K562 (cell line): ENCODE results near the gene SEC63. TPM values are rescaled to one million over a fixed set of nuclear protein-coding genes. Genes with fewer than 3 reads are reported as not detected.
A peak's percentile ranks its signal among the peaks of the same experiment; 100 is the strongest.
"Not testable (repeated sequence)": the region's sequence is repeated elsewhere in the genome, so short reads cannot be mapped to it uniquely, and the experiment has no call there.

Experiments
- ATAC-seq: fragments of 200-7000 bp; cut with Tn5 transposase; 3 replicates; pipeline ENCODE4 v1.9.1; 2020; ENCODE audit warnings: moderate library complexity
- BruUV-seq: library from RNA; stranded (reverse); fragments of 400-500 nt; replicated peaks from 2 replicates; lab custom pipeline; 2021; lab: Mats Ljungman, UMichigan
- CTCF ChIA-PET: fragments of 300-600 bp; formaldehyde crosslinking; extraction: SDS; loops from one replicate; lab custom pipeline; 2021; ENCODE audit warnings: low intra/inter-chr PET ratio; lab: Yijun Ruan, JAX
- POLR2A ChIA-PET: fragments of 300-600, 350-650 bp; sonication (Branson Sonifier 250); formaldehyde crosslinking; extraction: SDS; loops from one replicate; lab custom pipeline; 2021; ENCODE audit warnings: antibody characterized with exemption, inconsistent platforms; lab: Yijun Ruan, JAX
- DNase-seq, 4 experiments: peaks; one replicate each; pipeline versions ENCODE4 v3.0.0 to v3.0.0-alpha.2; 2011 to 2018; ENCODE audit warnings: low spot score in 3 of 4, mixed read lengths in 3 of 4; ENCODE audit errors: extremely low read depth in 1 of 4
- FAIRE-seq: peaks from 2 replicates; lab custom pipeline; 2011; peaks lifted over from hg19 to GRCh38; lab: Jason Lieb, UNC
- H2AFZ ChIP-seq: 2 replicates; pipeline ENCODE4 v1.6.0; 2011; ENCODE audit warnings: low read depth, low read length, control low read depth, inconsistent platforms
- H3K27ac ChIP-seq: fragments of 200-600 bp; 3 replicates; pipeline ENCODE4 v1.8.0; 2011; ENCODE audit warnings: low read depth, mild to moderate bottlenecking, control low read depth, inconsistent platforms, low read length, moderate library complexity, mixed read lengths; ENCODE audit errors: extremely low read depth
- H3K27me3 ChIP-seq, 2 experiments: fragments of 300-600 bp in 1 of 2; 2 replicates in 1 of 2; 3 replicates in 1 of 2; pipeline versions ENCODE4 v1.6.0 to v1.8.0; 2011; ENCODE audit warnings: inconsistent platforms in 2 of 2, low read length in 2 of 2, mild to moderate bottlenecking in 1 of 2, mixed read lengths in 1 of 2, moderate library complexity in 1 of 2; ENCODE audit not compliant: control insufficient read depth in 2 of 2, insufficient read depth in 2 of 2
- H3K36me3 ChIP-seq: fragments of 300-600 bp; 3 replicates; pipeline ENCODE4 v1.8.0; 2011; ENCODE audit warnings: mild to moderate bottlenecking, low read length, inconsistent platforms; ENCODE audit not compliant: control insufficient read depth, insufficient read depth
- H3K4me1 ChIP-seq, 2 experiments: fragments of 200-600 bp in 1 of 2; replicated peaks in 1 of 2; 2 replicates in 1 of 2; 3 replicates in 1 of 2; pipeline versions ENCODE4 v1.5.1 to v1.8.0; 2011; ENCODE audit warnings: inconsistent platforms in 2 of 2, low read length in 2 of 2, mild to moderate bottlenecking in 1 of 2, mixed read lengths in 1 of 2, moderate library complexity in 1 of 2; ENCODE audit not compliant: control insufficient read depth in 2 of 2, insufficient read depth in 2 of 2
- H3K4me2 ChIP-seq: 2 replicates; pipeline ENCODE4 v1.6.1; 2011; ENCODE audit warnings: low read length, control low read depth, inconsistent platforms, mixed read lengths; ENCODE audit not compliant: insufficient read depth
- H3K4me3 ChIP-seq: fragments of 200-600 bp; sonication (generic), shearing (Covaris generic); 2 replicates; pipeline ENCODE4 v1.5.1; 2016; ENCODE audit warnings: control low read depth, inconsistent platforms
- H3K79me2 ChIP-seq: fragments of 200-600 bp; 3 replicates; pipeline ENCODE4 v1.8.0; 2011; ENCODE audit warnings: low read length, inconsistent platforms; ENCODE audit not compliant: control insufficient read depth, insufficient read depth
- H3K9ac ChIP-seq, 2 experiments: 2 replicates each; pipeline versions ENCODE4 v1.6.0 to v1.6.1; 2011; ENCODE audit warnings: low read depth in 2 of 2, low read length in 2 of 2, control low read depth in 1 of 2, inconsistent platforms in 1 of 2, mild to moderate bottlenecking in 1 of 2, mixed read lengths in 1 of 2; ENCODE audit not compliant: insufficient read depth in 1 of 2
- H3K9me1 ChIP-seq: one replicate; pipeline ENCODE4 v1.6.0; 2011; ENCODE audit warnings: inconsistent platforms, mild to moderate bottlenecking, low read length, moderate library complexity; ENCODE audit not compliant: control insufficient read depth, insufficient read depth
- H3K9me3 ChIP-seq: replicated peaks from 2 replicates; pipeline ENCODE4 v1.5.1; 2011; ENCODE audit warnings: low read depth, low read length, inconsistent platforms; ENCODE audit not compliant: control insufficient read depth, insufficient read depth
- H4K20me1 ChIP-seq: replicated peaks from 2 replicates; pipeline ENCODE4 v1.6.1; 2011; ENCODE audit warnings: low read length, inconsistent platforms, mixed read lengths; ENCODE audit not compliant: control insufficient read depth, insufficient read depth
- E2F6 ChIP-seq, 2 experiments: IDR thresholded peaks; 2 replicates each; pipeline ENCODE4 v1.6.1; 2011; ENCODE audit warnings: borderline replicate concordance in 1 of 2, control low read depth in 1 of 2, low read depth in 1 of 2, low read length in 1 of 2, mild to moderate bottlenecking in 1 of 2, mixed read lengths in 1 of 2, moderate library complexity in 1 of 2; ENCODE audit not compliant: insufficient read depth in 1 of 2, insufficient read length in 1 of 2, poor library complexity in 1 of 2, severe bottlenecking in 1 of 2; ENCODE audit errors: extremely low read depth in 1 of 2
- SAFB ChIP-seq: fragments of 200-400 bp; formaldehyde crosslinking; IDR thresholded peaks from 2 replicates; pipeline ENCODE4 v1.6.1; 2017; ENCODE audit warnings: low read depth, low read length, borderline replicate concordance
- ZMIZ1 ChIP-seq, 2 experiments: fragments of 150-350 bp in 1 of 2; IDR thresholded peaks; 2 replicates each; pipeline ENCODE4 v1.6.1; 2012 to 2016; ENCODE audit warnings: low read depth in 2 of 2, low read length in 2 of 2, mild to moderate bottlenecking in 1 of 2, moderate library complexity in 1 of 2
- ZNF395 ChIP-seq: fragments of 200-800 bp; sonication (Bioruptor generic); IDR thresholded peaks from 2 replicates; pipeline ENCODE4 v1.6.1; 2017; ENCODE audit warnings: missing genetic modification characterization, missing compliant biosample characterization
- WGBS: fragments of 100-300 bp; shearing (Covaris generic); methylation state at CpG from one replicate; pipeline ENCODE4 v1.1.6; 2016; ENCODE audit warnings: low coverage, mixed read lengths; ENCODE audit not compliant: insufficient coverage; ENCODE audit errors: missing lambda C conversion rate; 5-methylcytosine and 5-hydroxymethylcytosine counted together
- in situ Hi-C: fragments of 300-500 bp; cut with MboI; formaldehyde crosslinking; loops from 4 replicates; pipeline ENCODE4 v1.15.0; 2018; ENCODE audit warnings: inconsistent platforms, mixed read lengths
- intact Hi-C: fragments of 100-400 bp; cut with micrococcal nuclease; formaldehyde crosslinking; loops from 2 replicates; pipeline ENCODE4 v1.14.2; 2022
- polyA plus RNA-seq, 8 experiments: library from polyadenylated mRNA; depleted of rRNA in 4 of 8; stranded (reverse) in 5 of 8; unstranded in 3 of 8; fragments of >200 nt; fragmentation: Nextera tagmentation in 2 of 8; fragmentation: Illumina TruSeq in 1 of 8; extraction: Ambion mirVana in 2 of 8; extraction: Trizol in 1 of 8; gene quantifications; 2 replicates each; pipeline versions ENCODE4 v1.2.1 to v1.2.3, GENCODE V29; 2011 to 2014; ENCODE audit warnings: inconsistent platforms in 1 of 8, missing spikeins in 1 of 8
- total RNA-seq, 7 experiments: library from RNA; depleted of rRNA in 6 of 7; stranded (reverse); fragments of >200 nt in 6 of 7; fragmentation: Illumina TruSeq in 2 of 7; extraction: Trizol in 2 of 7; gene quantifications; 2 replicates each; pipeline versions ENCODE4 v1.2.1 to v1.2.3, GENCODE V29; 2011 to 2021; ENCODE audit warnings: low replicate concordance in 1 of 7

The SEC63 gene
- total and polyA plus RNA-seq, 9 of the 15 experiments (the other 6 are each of a cell fraction or from before 2014, with no cell fraction given): 13.8 to 74.6 (median 28.4) TPM

- Histone ChIP-seq H3K27ac (no peak overlapping the region), H4K20me1 (no peaks in the 10 kb centered on the region), H3K9ac (no peak overlapping the region), H3K9me1 (no peaks in the 10 kb centered on the region), H3K4me2 (no peak overlapping the region), H3K4me3 (no peak overlapping the region), H3K4me1 (no peaks in the 10 kb centered on the region; a peak in 2 of 5 replicates), H3K27me3 (no peaks in the 10 kb centered on the region; a peak in 1 of 5 replicates), H3K79me2 (no peaks in the 10 kb centered on the region), H3K9me3 (no peaks in the 10 kb centered on the region), H2AFZ (peak overlapping the region; percentile 35; the same call in 1 of the 2 replicates), H3K36me3 (no peaks in the 10 kb centered on the region)
- 47% methylated on average over 7 of the region's 7 CpGs for WGBS
- intact Hi-C loops (no loop called here), in situ Hi-C loops (no loop called here)
- POLR2A ChIA-PET: no interaction called here
- BruUV-seq: no TSS peak
- ATAC-seq: no peak
- 0 out of 2 replicates have a peak, but pooled peaks have one; percentile 26 for TF ChIP-seq ZNF395 (CRISPR knock-in tag)
- TF ChIP-seq SAFB: no peak
- no peak for TF ChIP-seq E2F6 (IDR thresholded peaks at IDR 0.05; ENCODE audit: borderline replicate concordance in 1 of 2, extremely low read depth in 1 of 2, insufficient read depth in 1 of 2, insufficient read length in 1 of 2, low read depth in 1 of 2, low read length in 1 of 2, poor library complexity in 1 of 2, severe bottlenecking in 1 of 2)
- no peak for TF ChIP-seq ZMIZ1 (IDR thresholded peaks at IDR 0.05; ENCODE audit: low read depth in 2 of 2, low read length in 2 of 2)
- DNase-seq: no peak
- CTCF ChIA-PET: no interaction called here
- no peak for FAIRE-seq
Observed at GRCh38 chr6:108001696-108002231, 43.8 kb upstream of the SEC63 start.

DNA sequence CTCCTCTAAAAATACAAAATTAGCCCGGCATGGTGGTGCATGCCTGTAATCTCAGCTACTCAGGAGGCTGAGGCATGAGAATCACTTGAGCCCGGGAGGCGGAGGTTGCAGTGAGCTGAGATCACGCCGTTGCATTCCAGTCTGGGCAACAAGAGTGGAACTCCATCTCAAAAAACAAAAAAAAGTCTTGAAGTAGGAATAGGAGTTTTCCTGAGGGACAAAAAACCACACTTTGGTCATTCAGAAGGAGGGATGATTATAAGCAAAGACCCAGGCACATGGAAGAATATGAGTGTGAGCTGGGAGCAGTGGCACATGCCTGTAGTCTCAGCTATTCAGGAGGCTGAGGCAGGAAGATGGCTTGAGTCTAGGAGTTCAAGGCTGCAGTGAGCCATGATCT, 42.3 kb upstream of the SEC63 start:
- H3K4me2 ChIP-seq, H3K9me3 ChIP-seq, H3K9me1 ChIP-seq, in situ Hi-C loops, H4K20me1 ChIP-seq, H3K4me3 ChIP-seq, CTCF ChIA-PET, H3K79me2 ChIP-seq, H3K36me3 ChIP-seq, ATAC-seq, intact Hi-C loops, DNase-seq, H2AFZ ChIP-seq, H3K27me3 ChIP-seq, H3K9ac ChIP-seq, H3K27ac ChIP-seq, FAIRE-seq, H3K4me1 ChIP-seq, BruUV-seq: not testable (repeated sequence)
- POLR2A ChIA-PET: interaction anchor here (1.0 kb wide), 1 partner anchor 10 kb away, joined by 7 read pairs; no protein-coding TSS in a partner anchor
- 55% methylated on average over 5 of the region's 5 CpGs for WGBS
